ENCODE data around the gene MDFI. TPM values are rescaled to one million over a fixed set of nuclear protein-coding genes. Genes with fewer than 3 reads are reported as not detected.

The MDFI gene
- total and polyA plus RNA-seq, 2 experiments from 2014 or later = 2.8 to 51.4 TPM

DNA sequence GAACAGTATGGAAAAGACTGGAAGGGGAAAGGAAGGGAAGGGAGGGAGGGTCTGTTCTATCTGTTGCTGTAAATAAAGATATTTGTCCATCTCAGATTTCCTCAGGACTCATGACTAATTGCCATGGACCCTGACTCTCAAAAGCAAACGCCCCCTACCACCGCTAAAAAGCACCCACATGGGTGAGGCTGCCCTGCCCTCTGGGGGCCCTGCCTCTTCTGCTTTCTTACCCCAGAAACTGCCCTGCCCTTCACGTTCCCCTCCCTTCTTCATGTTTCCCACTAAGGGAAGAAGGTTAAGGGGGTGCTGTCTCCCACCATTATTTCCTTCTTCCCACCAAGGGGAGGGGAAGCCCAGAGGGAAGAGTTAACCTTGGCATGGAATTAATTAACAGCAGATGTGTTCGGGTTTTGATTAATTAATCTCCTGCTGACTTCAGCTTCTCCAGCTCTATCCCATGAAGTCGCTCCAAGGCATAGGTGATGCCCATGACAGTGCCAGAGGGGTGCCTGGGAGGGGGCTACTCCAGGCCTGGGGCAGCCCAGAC is 16.0 kb downstream of the MDFI start:
- no peak for TF ChIP-seq CREB1 (CRISPR knock-in tag; IDR thresholded peaks at IDR 0.05; ENCODE audit: low read depth)
- no peak for TF ChIP-seq EZH2 (IDR thresholded peaks at IDR 0.05; ENCODE audit: low read depth, unreplicated experiment)
- TF ChIP-seq, protein P1, sequence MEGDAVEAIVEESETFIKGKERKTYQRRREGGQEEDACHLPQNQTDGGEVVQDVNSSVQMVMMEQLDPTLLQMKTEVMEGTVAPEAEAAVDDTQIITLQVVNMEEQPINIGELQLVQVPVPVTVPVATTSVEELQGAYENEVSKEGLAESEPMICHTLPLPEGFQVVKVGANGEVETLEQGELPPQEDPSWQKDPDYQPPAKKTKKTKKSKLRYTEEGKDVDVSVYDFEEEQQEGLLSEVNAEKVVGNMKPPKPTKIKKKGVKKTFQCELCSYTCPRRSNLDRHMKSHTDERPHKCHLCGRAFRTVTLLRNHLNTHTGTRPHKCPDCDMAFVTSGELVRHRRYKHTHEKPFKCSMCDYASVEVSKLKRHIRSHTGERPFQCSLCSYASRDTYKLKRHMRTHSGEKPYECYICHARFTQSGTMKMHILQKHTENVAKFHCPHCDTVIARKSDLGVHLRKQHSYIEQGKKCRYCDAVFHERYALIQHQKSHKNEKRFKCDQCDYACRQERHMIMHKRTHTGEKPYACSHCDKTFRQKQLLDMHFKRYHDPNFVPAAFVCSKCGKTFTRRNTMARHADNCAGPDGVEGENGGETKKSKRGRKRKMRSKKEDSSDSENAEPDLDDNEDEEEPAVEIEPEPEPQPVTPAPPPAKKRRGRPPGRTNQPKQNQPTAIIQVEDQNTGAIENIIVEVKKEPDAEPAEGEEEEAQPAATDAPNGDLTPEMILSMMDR (conservative IDR thresholded peaks at IDR 0.05; ENCODE audit: low read depth in 2 of 2) = peak in 1 of 2 experiments; percentile 10; a peak in 1 of 4 replicates
- Mint-ChIP-seq H3K4me3 (no peak overlapping the region), H3K9me3 (no peaks in the 10 kb centered on the region; the same call in 2 of the 3 replicates), H3K36me3 (ENCODE audit: low read depth) (peaks cover 29% of the 10 kb centered on the region), H3K27me3 (ENCODE audit: insufficient read depth, low read depth, poor library complexity) (peaks cover 19% of the 10 kb centered on the region), H3K4me1 (peaks cover 25% of the 10 kb centered on the region), H3K27ac (no peak overlapping the region)
- Histone ChIP-seq H3K9me2 (ENCODE audit: insufficient read depth) (no peaks in the 10 kb centered on the region), H3K79me2 (replicated peaks; ENCODE audit: insufficient read depth) (no peaks in the 10 kb centered on the region), H3F3A (replicated peaks; ENCODE audit: low read depth) (no peaks in the 10 kb centered on the region), H4K20me1 (replicated peaks; ENCODE audit: insufficient read depth) (no peaks in the 10 kb centered on the region), H3K4me2 (no peak overlapping the region), H3K4me3 (no peak overlapping the region), H3K36me3 (ENCODE audit: insufficient read depth) (no peaks in the 10 kb centered on the region), H3K27ac (ENCODE audit: low read depth) (no peak overlapping the region), H2AFZ (no peak overlapping the region), H3K27me3 (ENCODE audit: insufficient read depth) (no peaks in the 10 kb centered on the region), H3K4me1 (ENCODE audit: insufficient read depth) (peaks cover 3% of the 10 kb centered on the region; the same call in 1 of the 2 replicates)
- ATAC-seq (no peak), DNase-seq (ENCODE audit: low spot score) (no peak)

DNA sequence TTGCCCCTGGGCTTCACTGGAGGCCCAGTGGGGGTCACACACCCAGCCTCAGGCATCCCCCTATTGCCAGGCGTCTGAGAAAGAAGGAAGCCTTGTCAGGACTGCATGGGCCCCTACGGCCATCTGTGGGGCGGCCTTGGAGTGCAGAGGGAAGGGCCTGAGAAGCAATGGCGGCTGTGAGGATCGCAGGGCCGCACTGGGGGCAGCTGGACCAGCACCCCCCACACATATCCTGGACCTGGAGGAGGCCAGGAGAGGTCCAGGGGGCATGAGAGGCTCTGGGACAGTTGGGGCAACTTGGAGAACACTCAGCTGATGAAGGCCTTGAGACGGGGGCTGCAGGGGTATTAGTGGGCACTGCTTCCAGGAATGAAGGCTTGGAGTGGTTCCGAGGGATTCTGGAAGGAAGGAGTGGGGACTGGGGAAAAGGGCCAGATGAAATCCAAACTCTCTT is 16.5 kb downstream of the MDFI start:
- Mint-ChIP-seq H3K9me3 (no peaks in the 10 kb centered on the region; the same call in 2 of the 3 replicates), H3K4me3 (no peak overlapping the region), H3K36me3 (ENCODE audit: low read depth) (peaks cover 24% of the 10 kb centered on the region), H3K4me1 (peaks cover 25% of the 10 kb centered on the region), H3K27me3 (ENCODE audit: insufficient read depth, low read depth, poor library complexity) (peaks cover 21% of the 10 kb centered on the region), H3K27ac (no peak overlapping the region)
- H3K36me3 ChIP-seq (ENCODE audit: insufficient read depth) = no peaks in the 10 kb centered on the region
- no peak overlapping the region for H3K4me3 ChIP-seq
- H3K27ac ChIP-seq (ENCODE audit: low read depth) = no peak overlapping the region
- no peak overlapping the region for H2AFZ ChIP-seq
- H3K79me2 ChIP-seq (replicated peaks; ENCODE audit: insufficient read depth) = no peaks in the 10 kb centered on the region
- no peaks in the 10 kb centered on the region for H3K27me3 ChIP-seq (ENCODE audit: insufficient read depth)
- no peaks in the 10 kb centered on the region for H3K9me2 ChIP-seq (ENCODE audit: insufficient read depth)
- no peak for ATAC-seq
- no peaks in the 10 kb centered on the region for H3F3A ChIP-seq (replicated peaks; ENCODE audit: low read depth)
- DNase-seq (ENCODE audit: low spot score) = no peak
- H4K20me1 ChIP-seq (replicated peaks; ENCODE audit: insufficient read depth) = no peaks in the 10 kb centered on the region
- peaks cover 3% of the 10 kb centered on the region; the same call in 1 of the 2 replicates for H3K4me1 ChIP-seq (ENCODE audit: insufficient read depth)
- H3K4me2 ChIP-seq = no peak overlapping the region
- TF ChIP-seq, protein P2, sequence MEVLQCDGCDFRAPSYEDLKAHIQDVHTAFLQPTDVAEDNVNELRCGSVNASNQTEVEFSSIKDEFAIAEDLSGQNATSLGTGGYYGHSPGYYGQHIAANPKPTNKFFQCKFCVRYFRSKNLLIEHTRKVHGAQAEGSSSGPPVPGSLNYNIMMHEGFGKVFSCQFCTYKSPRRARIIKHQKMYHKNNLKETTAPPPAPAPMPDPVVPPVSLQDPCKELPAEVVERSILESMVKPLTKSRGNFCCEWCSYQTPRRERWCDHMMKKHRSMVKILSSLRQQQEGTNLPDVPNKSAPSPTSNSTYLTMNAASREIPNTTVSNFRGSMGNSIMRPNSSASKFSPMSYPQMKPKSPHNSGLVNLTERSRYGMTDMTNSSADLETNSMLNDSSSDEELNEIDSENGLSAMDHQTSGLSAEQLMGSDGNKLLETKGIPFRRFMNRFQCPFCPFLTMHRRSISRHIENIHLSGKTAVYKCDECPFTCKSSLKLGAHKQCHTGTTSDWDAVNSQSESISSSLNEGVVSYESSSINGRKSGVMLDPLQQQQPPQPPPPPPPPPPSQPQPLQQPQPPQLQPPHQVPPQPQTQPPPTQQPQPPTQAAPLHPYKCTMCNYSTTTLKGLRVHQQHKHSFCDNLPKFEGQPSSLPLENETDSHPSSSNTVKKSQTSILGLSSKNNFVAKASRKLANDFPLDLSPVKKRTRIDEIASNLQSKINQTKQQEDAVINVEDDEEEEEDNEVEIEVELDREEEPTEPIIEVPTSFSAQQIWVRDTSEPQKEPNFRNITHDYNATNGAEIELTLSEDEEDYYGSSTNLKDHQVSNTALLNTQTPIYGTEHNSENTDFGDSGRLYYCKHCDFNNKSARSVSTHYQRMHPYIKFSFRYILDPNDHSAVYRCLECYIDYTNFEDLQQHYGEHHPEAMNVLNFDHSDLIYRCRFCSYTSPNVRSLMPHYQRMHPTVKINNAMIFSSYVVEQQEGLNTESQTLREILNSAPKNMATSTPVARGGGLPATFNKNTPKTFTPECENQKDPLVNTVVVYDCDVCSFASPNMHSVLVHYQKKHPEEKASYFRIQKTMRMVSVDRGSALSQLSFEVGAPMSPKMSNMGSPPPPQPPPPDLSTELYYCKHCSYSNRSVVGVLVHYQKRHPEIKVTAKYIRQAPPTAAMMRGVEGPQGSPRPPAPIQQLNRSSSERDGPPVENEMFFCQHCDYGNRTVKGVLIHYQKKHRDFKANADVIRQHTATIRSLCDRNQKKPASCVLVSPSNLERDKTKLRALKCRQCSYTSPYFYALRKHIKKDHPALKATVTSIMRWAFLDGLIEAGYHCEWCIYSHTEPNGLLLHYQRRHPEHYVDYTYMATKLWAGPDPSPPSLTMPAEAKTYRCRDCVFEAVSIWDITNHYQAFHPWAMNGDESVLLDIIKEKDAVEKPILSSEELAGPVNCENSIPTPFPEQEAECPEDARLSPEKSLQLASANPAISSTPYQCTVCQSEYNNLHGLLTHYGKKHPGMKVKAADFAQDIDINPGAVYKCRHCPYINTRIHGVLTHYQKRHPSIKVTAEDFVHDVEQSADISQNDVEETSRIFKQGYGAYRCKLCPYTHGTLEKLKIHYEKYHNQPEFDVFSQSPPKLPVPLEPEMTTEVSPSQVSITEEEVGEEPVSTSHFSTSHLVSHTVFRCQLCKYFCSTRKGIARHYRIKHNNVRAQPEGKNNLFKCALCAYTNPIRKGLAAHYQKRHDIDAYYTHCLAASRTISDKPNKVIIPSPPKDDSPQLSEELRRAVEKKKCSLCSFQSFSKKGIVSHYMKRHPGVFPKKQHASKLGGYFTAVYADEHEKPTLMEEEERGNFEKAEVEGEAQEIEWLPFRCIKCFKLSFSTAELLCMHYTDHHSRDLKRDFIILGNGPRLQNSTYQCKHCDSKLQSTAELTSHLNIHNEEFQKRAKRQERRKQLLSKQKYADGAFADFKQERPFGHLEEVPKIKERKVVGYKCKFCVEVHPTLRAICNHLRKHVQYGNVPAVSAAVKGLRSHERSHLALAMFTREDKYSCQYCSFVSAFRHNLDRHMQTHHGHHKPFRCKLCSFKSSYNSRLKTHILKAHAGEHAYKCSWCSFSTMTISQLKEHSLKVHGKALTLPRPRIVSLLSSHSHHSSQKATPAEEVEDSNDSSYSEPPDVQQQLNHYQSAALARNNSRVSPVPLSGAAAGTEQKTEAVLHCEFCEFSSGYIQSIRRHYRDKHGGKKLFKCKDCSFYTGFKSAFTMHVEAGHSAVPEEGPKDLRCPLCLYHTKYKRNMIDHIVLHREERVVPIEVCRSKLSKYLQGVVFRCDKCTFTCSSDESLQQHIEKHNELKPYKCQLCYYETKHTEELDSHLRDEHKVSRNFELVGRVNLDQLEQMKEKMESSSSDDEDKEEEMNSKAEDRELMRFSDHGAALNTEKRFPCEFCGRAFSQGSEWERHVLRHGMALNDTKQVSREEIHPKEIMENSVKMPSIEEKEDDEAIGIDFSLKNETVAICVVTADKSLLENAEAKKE (CRISPR knock-in tag; IDR thresholded peaks at IDR 0.05) = no peak
- no peak for TF ChIP-seq STAT1 (IDR thresholded peaks at IDR 0.05; ENCODE audit: unreplicated experiment)
- TF ChIP-seq, protein P3, sequence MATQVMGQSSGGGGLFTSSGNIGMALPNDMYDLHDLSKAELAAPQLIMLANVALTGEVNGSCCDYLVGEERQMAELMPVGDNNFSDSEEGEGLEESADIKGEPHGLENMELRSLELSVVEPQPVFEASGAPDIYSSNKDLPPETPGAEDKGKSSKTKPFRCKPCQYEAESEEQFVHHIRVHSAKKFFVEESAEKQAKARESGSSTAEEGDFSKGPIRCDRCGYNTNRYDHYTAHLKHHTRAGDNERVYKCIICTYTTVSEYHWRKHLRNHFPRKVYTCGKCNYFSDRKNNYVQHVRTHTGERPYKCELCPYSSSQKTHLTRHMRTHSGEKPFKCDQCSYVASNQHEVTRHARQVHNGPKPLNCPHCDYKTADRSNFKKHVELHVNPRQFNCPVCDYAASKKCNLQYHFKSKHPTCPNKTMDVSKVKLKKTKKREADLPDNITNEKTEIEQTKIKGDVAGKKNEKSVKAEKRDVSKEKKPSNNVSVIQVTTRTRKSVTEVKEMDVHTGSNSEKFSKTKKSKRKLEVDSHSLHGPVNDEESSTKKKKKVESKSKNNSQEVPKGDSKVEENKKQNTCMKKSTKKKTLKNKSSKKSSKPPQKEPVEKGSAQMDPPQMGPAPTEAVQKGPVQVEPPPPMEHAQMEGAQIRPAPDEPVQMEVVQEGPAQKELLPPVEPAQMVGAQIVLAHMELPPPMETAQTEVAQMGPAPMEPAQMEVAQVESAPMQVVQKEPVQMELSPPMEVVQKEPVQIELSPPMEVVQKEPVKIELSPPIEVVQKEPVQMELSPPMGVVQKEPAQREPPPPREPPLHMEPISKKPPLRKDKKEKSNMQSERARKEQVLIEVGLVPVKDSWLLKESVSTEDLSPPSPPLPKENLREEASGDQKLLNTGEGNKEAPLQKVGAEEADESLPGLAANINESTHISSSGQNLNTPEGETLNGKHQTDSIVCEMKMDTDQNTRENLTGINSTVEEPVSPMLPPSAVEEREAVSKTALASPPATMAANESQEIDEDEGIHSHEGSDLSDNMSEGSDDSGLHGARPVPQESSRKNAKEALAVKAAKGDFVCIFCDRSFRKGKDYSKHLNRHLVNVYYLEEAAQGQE (IDR thresholded peaks at IDR 0.05; ENCODE audit: unreplicated experiment) = no peak
- TF ChIP-seq EZH2phosphoT487 (IDR thresholded peaks at IDR 0.05; ENCODE audit: unreplicated experiment) = no peak
- no peak for TF ChIP-seq EZH2 (IDR thresholded peaks at IDR 0.05; ENCODE audit: low read depth, unreplicated experiment)
- TF ChIP-seq JUNB (IDR thresholded peaks at IDR 0.05; ENCODE audit: unreplicated experiment) = no peak
